ENCODE data around the gene GPBP1.

GPBP1 gene

GRCh38 chr5:57193757-57194413 is 20.0 kb downstream of the GPBP1 start:
- no peak for TF ChIP-seq CTCF (IDR thresholded peaks at IDR 0.05)

GRCh38 chr5:57194653-57195052 is 20.8 kb downstream of the GPBP1 start:
- no peak for TF ChIP-seq CTCF (IDR thresholded peaks at IDR 0.05)

GRCh38 chr5:57195060-57195459 is 21.2 kb downstream of the GPBP1 start:
- TF ChIP-seq CTCF (IDR thresholded peaks at IDR 0.05), result no peak

GRCh38 chr5:57199866-57200265 is 26.0 kb downstream of the GPBP1 start:
- TF ChIP-seq CTCF (IDR thresholded peaks at IDR 0.05), result no peak

- TF ChIP-seq CTCF (IDR thresholded peaks at IDR 0.05), result no peak
Observed at GRCh38 chr5:57202811-57203210, 29.0 kb downstream of the GPBP1 start.

- TF ChIP-seq CTCF (IDR thresholded peaks at IDR 0.05), result no peak
Observed at GRCh38 chr5:57207007-57207653, 33.3 kb downstream of the GPBP1 start.

- TF ChIP-seq CTCF (IDR thresholded peaks at IDR 0.05), result no peak
Observed at GRCh38 chr5:57207681-57208080, 33.8 kb downstream of the GPBP1 start.
